Neural cell (in vitro differentiated cells): Measurements from ENCODE around the gene MAOB. TPM values are rescaled to one million over a fixed set of nuclear protein-coding genes. Genes with fewer than 3 reads are reported as not detected.
"Not testable (repeated sequence)": the region's sequence is repeated elsewhere in the genome, so short reads cannot be mapped to it uniquely, and the experiment has no call there.

Experiments used
- H2AFZ ChIP-seq: fragments of 200-600, 300-800 bp; sonication (generic), shearing (Covaris generic); 2 replicates; pipeline ENCODE4 v1.6.0; 2014; ENCODE audit warnings: low read depth, mild to moderate bottlenecking, antibody characterized with exemption, low read length, moderate library complexity
- H3F3A ChIP-seq: fragments of 200-600 bp; shearing (Covaris generic); 2 replicates; pipeline ENCODE4 v1.6.1; 2016; ENCODE audit warnings: mild to moderate bottlenecking, moderate library complexity, mixed read lengths, antibody characterized with exemption, low read length; ENCODE audit not compliant: insufficient read depth, poor library complexity, severe bottlenecking
- H3K27ac ChIP-seq: fragments of 200-600, 300-800 bp; sonication (generic), shearing (Covaris generic); 2 replicates; pipeline ENCODE4 v1.5.1; 2014; ENCODE audit warnings: mild to moderate bottlenecking, low read length, moderate library complexity
- H3K27me3 ChIP-seq: fragments of 300-800, 200-600 bp; sonication (generic), shearing (Covaris generic); 2 replicates; pipeline ENCODE4 v1.6.0; 2014; ENCODE audit warnings: mild to moderate bottlenecking, low read depth, low read length, moderate library complexity; ENCODE audit not compliant: insufficient read depth
- H3K36me3 ChIP-seq: fragments of 300-800, 200-600 bp; sonication (generic), shearing (Covaris generic); 2 replicates; pipeline ENCODE4 v1.5.1; 2014; ENCODE audit warnings: mild to moderate bottlenecking, antibody characterized with exemption, low read length, moderate library complexity; ENCODE audit not compliant: insufficient read depth
- H3K4me2 ChIP-seq: fragments of 300-800, 200-600 bp; sonication (generic), shearing (Covaris generic); 2 replicates; pipeline ENCODE4 v1.6.0; 2014; ENCODE audit warnings: mild to moderate bottlenecking, low read length
- H3K4me3 ChIP-seq: fragments of 300-800, 200-600 bp; sonication (generic), shearing (Covaris generic); 2 replicates; pipeline ENCODE4 v1.5.1; 2014; ENCODE audit warnings: mild to moderate bottlenecking, low read length, moderate library complexity
- H3K79me2 ChIP-seq: fragments of 200-600 bp; shearing (Covaris generic); replicated peaks from 2 replicates; pipeline ENCODE4 v1.6.0; 2014; ENCODE audit warnings: mild to moderate bottlenecking, low read length, moderate library complexity; ENCODE audit not compliant: insufficient read depth
- H3K9ac ChIP-seq: fragments of 300-800, 200-600 bp; sonication (generic), shearing (Covaris generic); 2 replicates; pipeline ENCODE4 v1.6.1; 2016; ENCODE audit warnings: mild to moderate bottlenecking, low read length, mixed read lengths
- H3K9me2 ChIP-seq: fragments of 200-600 bp; shearing (Covaris generic); 2 replicates; pipeline ENCODE4 v1.6.1; 2016; ENCODE audit warnings: mild to moderate bottlenecking, low read length, mixed read lengths; ENCODE audit not compliant: insufficient read depth
- H3K9me3 ChIP-seq: fragments of 200-600, 300-800 bp; sonication (generic), shearing (Covaris generic); 2 replicates; pipeline ENCODE4 v1.6.1; 2016; ENCODE audit warnings: mild to moderate bottlenecking, mixed run types, low read length, moderate library complexity, mixed read lengths
- H4K20me1 ChIP-seq: fragments of 200-600 bp; shearing (Covaris generic); 2 replicates; pipeline ENCODE4 v1.6.1; 2016; ENCODE audit warnings: mild to moderate bottlenecking, mixed run types; ENCODE audit not compliant: insufficient read depth
- CTCF ChIP-seq: fragments of 450-650 bp; IDR thresholded peaks from 2 replicates; pipeline ENCODE4 v1.5.1; 2014; ENCODE audit warnings: antibody characterized with exemption, mild to moderate bottlenecking, moderate library complexity; ENCODE audit not compliant: poor library complexity, severe bottlenecking
- EP300 ChIP-seq: fragments of 450-650 bp; conservative IDR thresholded peaks from 2 replicates; pipeline ENCODE4 v1.6.1; 2014; ENCODE audit warnings: antibody characterized with exemption, mild to moderate bottlenecking, moderate library complexity; ENCODE audit not compliant: poor library complexity, severe bottlenecking
- EZH2 ChIP-seq: fragments of 200-600, 300-800 bp; shearing (Covaris generic), sonication (generic); IDR thresholded peaks from 2 replicates; pipeline ENCODE4 v1.6.1; 2014; ENCODE audit warnings: antibody characterized with exemption, low read length, borderline replicate concordance, mild to moderate bottlenecking; ENCODE audit not compliant: insufficient read depth, poor library complexity, severe bottlenecking
- MXI1 ChIP-seq: fragments of 450-650 bp; conservative IDR thresholded peaks from 2 replicates; pipeline ENCODE4 v1.6.1; 2014; ENCODE audit warnings: antibody characterized with exemption, mild to moderate bottlenecking; ENCODE audit not compliant: poor library complexity, severe bottlenecking
- POLR2AphosphoS5 ChIP-seq: IDR thresholded peaks from 2 replicates; pipeline ENCODE4 v1.6.1; 2012
- RAD21 ChIP-seq: fragments of 450-650 bp; conservative IDR thresholded peaks from 2 replicates; pipeline ENCODE4 v1.6.1; 2014; ENCODE audit warnings: antibody characterized with exemption, mild to moderate bottlenecking, moderate library complexity
- REST ChIP-seq: IDR thresholded peaks from 2 replicates; pipeline ENCODE4 v1.6.1; 2012; ENCODE audit warnings: borderline replicate concordance
- SMC3 ChIP-seq: fragments of 450-650 bp; conservative IDR thresholded peaks from 2 replicates; pipeline ENCODE4 v1.6.1; 2014; ENCODE audit warnings: antibody characterized with exemption, mild to moderate bottlenecking, moderate library complexity; ENCODE audit not compliant: poor library complexity
- TAF1 ChIP-seq: IDR thresholded peaks from 2 replicates; pipeline ENCODE4 v1.6.1; 2012; ENCODE audit warnings: low read depth
- polyA plus RNA-seq: library from polyadenylated mRNA; depleted of rRNA; stranded (reverse); fragments of >200 nt; gene quantifications from 2 replicates; pipeline ENCODE4 v1.2.3, GENCODE V29; 2014

The MAOB gene
- polyA plus RNA-seq, 1 donor from 2014 or later: not detected

GRCh38 chrX:43728002-43728401, 154.2 kb downstream of the MAOB start:
- no peaks in the 10 kb centered on the region for H3K79me2 ChIP-seq
- no peak overlapping the region for H3K9ac ChIP-seq
- no peak overlapping the region for H2AFZ ChIP-seq
- TF ChIP-seq CTCF: no peak
- no peak for TF ChIP-seq RAD21
- H3K36me3 ChIP-seq: no peaks in the 10 kb centered on the region
- H3K4me3 ChIP-seq: no peak overlapping the region
- H3K4me2 ChIP-seq: no peak overlapping the region
- H3K27ac ChIP-seq: no peak overlapping the region
- H3K9me3 ChIP-seq: no peaks in the 10 kb centered on the region
- H4K20me1 ChIP-seq: no peaks in the 10 kb centered on the region
- no peaks in the 10 kb centered on the region for H3K27me3 ChIP-seq
- H3K9me2 ChIP-seq: no peaks in the 10 kb centered on the region
- H3F3A ChIP-seq: no peaks in the 10 kb centered on the region

GRCh38 chrX:43727254-43727653, 155.0 kb downstream of the MAOB start:
- H3K27ac ChIP-seq, H3K9ac ChIP-seq, H3K9me2 ChIP-seq, H3K27me3 ChIP-seq, H3K79me2 ChIP-seq, H2AFZ ChIP-seq, H3K9me3 ChIP-seq, H3K36me3 ChIP-seq, H4K20me1 ChIP-seq, H3K4me2 ChIP-seq, H3F3A ChIP-seq, H3K4me3 ChIP-seq: not testable (repeated sequence)

- H3K4me3 ChIP-seq, H3K27me3 ChIP-seq, H3F3A ChIP-seq, H3K9ac ChIP-seq, H3K36me3 ChIP-seq, H3K27ac ChIP-seq, H2AFZ ChIP-seq, H3K4me2 ChIP-seq, H3K79me2 ChIP-seq, H3K9me3 ChIP-seq, H4K20me1 ChIP-seq, H3K9me2 ChIP-seq: not testable (repeated sequence)
Observed at GRCh38 chrX:43725227-43725626, 157.0 kb downstream of the MAOB start.

GRCh38 chrX:43720961-43721360, 161.3 kb downstream of the MAOB start:
- no peaks in the 10 kb centered on the region for H3K36me3 ChIP-seq
- TF ChIP-seq RAD21 (no peak), TAF1 (no peak), MXI1 (no peak), EZH2 (no peak), POLR2AphosphoS5 (no peak), EP300 (no peak), REST (no peak), SMC3 (no peak), CTCF (no peak)
- H3K4me2 ChIP-seq: no peak overlapping the region
- no peaks in the 10 kb centered on the region for H4K20me1 ChIP-seq
- H3K9ac ChIP-seq: no peak overlapping the region
- H3K9me3 ChIP-seq: no peaks in the 10 kb centered on the region
- H3F3A ChIP-seq: no peaks in the 10 kb centered on the region
- H3K4me3 ChIP-seq: no peak overlapping the region
- H2AFZ ChIP-seq: no peak overlapping the region
- H3K9me2 ChIP-seq: no peaks in the 10 kb centered on the region
- H3K27ac ChIP-seq: no peak overlapping the region
- no peaks in the 10 kb centered on the region for H3K79me2 ChIP-seq
- no peaks in the 10 kb centered on the region for H3K27me3 ChIP-seq
